Breast epithelium (tissue), 3 donors: ENCODE results near the gene SLC2A11. TPM values are rescaled to one million over a fixed set of nuclear protein-coding genes. Genes with fewer than 3 reads are reported as not detected.

ENCODE experiments used
- total RNA-seq, 3 donors: library from RNA; depleted of rRNA; stranded (reverse); fragments of >200 nt; gene quantifications; one replicate each; pipeline ENCODE4 v1.1.0, GENCODE V29; 2016

SLC2A11 gene
- total RNA-seq, 3 donors from 2014 or later, result 10.2 to 17.0 (median 13.1) TPM

Other genes starting within 250 kb of the SLC2A11 start
- gene DRICH1, start 225.6 kb upstream of the SLC2A11 start, total RNA-seq, result 1 to 10 TPM in 2 of 3 donors, not detected in 1; 1.0 to 1.3 TPM
- gene RGL4, start 166.9 kb upstream of the SLC2A11 start, total RNA-seq, result 1 to 10 TPM in 1 of 3 donors, not detected in 2; 2.0 TPM
- 1 to 10 TPM; 3.2 to 4.6 (median 4.1) TPM for gene ZNF70, start 106.8 kb upstream of the SLC2A11 start, total RNA-seq
- not detected for gene VPREB3, start 103.5 kb upstream of the SLC2A11 start, total RNA-seq
- gene C22orf15, start 94.9 kb upstream of the SLC2A11 start, total RNA-seq, result not detected
- gene CHCHD10, start 89.9 kb upstream of the SLC2A11 start, total RNA-seq, result 10 to 100 TPM in 2 of 3 donors, 1 to 10 TPM in 1; 5.6 to 22.8 (median 21.4) TPM
- 1 to 10 TPM; 1.9 to 6.2 (median 4.8) TPM for gene MMP11, start 85.0 kb upstream of the SLC2A11 start, total RNA-seq
- gene SMARCB1, start 70.9 kb upstream of the SLC2A11 start, total RNA-seq, result 10 to 100 TPM; 34.6 to 60.2 (median 50.1) TPM
- 1 to 10 TPM in 2 of 3 donors, under 1 TPM in 1; 0.48 to 6.6 (median 2.8) TPM for gene DERL3, start 18.9 kb upstream of the SLC2A11 start, total RNA-seq
- gene MIF, start 36.5 kb downstream of the SLC2A11 start, total RNA-seq, result 100 to 1,000 TPM; 191 to 466 (median 261) TPM
- 10 to 100 TPM in 1 of 3 donors, 1 to 10 TPM in 2; 4.3 to 16.1 (median 4.3) TPM for gene GSTT2B, start 103.3 kb downstream of the SLC2A11 start, total RNA-seq
- 1 to 10 TPM in 2 of 3 donors, not detected in 1; 1.0 to 1.3 TPM for gene DDTL, start 109.0 kb downstream of the SLC2A11 start, total RNA-seq
- 100 to 1,000 TPM; 122 to 146 (median 136) TPM for gene DDT, start 116.6 kb downstream of the SLC2A11 start, total RNA-seq
- not detected for gene GSTT2, start 122.3 kb downstream of the SLC2A11 start, total RNA-seq
- gene GSTT4, start 147.6 kb downstream of the SLC2A11 start, total RNA-seq, result not detected
- 10 to 100 TPM; 24.3 to 56.7 (median 50.8) TPM for gene CABIN1, start 153.4 kb downstream of the SLC2A11 start, total RNA-seq